ENCODE data around the gene REC8. TPM values are rescaled to one million over a fixed set of nuclear protein-coding genes. Genes with fewer than 3 reads are reported as not detected.
"Not testable (repeated sequence)": the region's sequence is repeated elsewhere in the genome, so short reads cannot be mapped to it uniquely, and the experiment has no call there.

The REC8 gene
- total RNA-seq, 1 experiment from 2014 or later = not detected

DNA sequence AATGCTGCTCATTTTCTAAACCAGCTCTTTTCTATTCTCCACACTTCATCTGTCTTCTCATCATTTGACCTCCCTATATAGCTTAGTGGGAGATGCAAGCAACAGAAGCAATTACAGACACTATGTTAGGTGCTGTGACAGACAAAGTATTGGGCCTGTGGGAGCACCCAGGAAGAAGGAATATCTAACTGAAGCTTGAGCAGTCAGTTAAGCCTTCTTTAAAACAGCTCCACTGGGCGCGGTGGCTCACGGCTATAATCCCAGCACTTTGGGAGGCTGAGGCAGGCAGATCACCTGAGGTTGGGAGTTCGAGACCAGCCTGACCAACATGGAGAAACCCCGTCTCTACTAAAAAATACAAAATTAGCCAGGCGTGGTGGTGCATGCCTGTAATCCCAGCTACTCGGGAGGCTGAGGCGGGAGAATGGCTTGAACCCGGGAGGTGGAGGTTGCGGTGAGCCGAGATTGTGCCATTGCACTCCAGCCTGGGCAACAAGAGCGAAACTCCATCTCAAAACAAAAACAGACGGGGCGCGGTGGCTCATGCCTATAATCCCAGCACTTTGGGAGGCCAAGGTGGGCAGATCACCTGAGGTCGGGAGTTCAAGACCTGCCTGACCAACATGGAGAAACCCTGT lies 31.5 kb downstream of the REC8 start:
- DNase-seq (ENCODE audit: low read depth) = not testable (repeated sequence)

DNA sequence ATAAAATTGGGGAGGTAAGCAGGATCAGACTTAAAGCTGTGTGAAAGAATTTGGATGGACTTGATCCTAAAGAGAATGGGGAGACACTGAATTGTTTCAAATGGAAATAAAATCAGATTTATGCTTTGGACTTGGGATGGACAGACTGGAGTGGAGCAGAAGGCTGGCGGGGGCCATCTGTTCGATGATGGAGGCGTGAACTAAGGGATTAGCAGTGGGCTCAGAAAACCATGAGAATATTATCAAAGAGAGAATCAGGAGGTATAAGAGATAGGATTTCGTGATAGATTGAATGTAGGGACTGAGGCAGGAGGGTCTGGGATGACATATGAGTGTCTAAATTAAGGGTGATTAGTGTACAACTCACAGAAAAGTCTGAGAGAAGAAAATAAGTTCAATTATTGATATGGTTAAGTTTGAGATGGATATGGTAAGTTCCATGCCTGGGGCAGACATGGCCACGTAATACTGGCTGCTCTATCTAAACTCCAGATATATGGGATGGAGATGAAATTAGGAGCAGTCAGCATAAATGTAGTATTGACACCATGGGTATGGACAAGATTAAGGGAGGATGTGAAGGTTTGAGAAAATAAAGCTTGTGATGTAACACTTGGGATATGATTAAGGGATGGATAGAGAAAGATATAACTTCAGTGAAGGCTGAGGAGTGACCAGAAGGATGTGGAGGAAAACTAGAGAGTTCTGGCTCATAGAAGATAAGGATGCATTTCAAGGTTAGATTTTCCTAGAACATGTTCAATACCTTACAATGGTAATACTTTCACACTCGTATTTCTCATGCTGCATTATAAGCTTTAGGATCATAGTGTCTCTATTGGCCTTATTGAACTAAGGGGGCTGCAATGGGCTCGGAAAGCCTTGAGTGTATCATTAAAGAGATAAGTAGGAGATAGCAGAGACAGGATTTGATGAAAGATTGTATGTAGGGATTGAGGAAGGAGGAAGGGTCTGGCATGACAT lies 32.6 kb downstream of the REC8 start:
- no peak for DNase-seq (ENCODE audit: low read depth)

DNA sequence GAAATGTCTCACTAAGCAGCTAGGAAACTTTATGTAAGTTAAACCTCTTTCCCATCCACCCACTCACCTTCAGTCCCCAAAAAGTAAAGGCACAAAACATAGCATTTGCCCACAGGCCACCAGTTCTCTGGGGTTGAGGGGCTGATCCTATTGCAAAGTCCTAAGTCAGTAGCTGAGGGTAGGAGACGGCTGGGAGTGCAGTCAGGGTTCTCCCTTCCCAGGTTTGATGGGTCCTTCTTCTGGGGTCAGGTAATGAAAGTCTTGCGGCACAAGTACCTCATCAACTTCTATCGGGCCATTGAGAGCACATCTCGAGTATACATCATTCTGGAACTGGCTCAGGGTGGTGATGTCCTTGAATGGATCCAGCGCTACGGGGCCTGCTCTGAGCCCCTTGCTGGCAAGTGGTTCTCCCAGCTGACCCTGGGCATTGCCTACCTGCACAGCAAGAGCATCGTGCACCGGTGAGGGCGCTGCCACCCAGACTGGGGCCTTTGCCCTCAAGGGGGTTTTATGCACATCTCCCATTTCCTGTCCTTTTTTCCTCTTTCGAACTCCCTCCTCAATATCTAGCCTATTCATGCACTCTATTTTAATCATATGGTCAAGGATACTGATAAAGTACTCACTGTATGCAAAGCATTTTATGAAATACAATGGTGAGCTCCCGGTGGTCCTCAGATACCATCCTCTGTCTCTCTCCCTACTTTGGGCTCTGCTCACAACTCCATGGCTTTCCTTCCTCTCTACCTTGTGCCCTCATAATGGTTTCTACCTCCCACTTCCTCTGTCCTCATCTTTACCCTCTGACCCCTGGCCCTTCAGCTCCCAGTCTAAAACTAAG lies 34.6 kb downstream of the REC8 start:
- no peak for DNase-seq (ENCODE audit: low read depth)

DNA sequence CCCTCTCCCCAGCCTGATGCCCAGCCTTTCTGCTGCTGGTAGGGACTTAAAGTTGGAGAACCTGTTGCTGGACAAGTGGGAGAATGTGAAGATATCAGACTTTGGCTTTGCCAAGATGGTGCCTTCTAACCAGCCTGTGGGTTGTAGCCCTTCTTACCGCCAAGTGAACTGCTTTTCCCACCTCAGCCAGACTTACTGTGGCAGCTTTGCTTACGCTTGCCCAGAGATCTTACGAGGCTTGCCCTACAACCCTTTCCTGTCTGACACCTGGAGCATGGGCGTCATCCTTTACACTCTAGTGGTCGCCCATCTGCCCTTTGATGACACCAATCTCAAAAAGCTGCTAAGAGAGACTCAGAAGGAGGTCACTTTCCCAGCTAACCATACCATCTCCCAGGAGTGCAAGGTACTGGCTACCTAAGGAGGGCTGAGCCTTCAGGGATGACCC lies 35.2 kb downstream of the REC8 start:
- no peak for DNase-seq (ENCODE audit: low read depth)

DNA sequence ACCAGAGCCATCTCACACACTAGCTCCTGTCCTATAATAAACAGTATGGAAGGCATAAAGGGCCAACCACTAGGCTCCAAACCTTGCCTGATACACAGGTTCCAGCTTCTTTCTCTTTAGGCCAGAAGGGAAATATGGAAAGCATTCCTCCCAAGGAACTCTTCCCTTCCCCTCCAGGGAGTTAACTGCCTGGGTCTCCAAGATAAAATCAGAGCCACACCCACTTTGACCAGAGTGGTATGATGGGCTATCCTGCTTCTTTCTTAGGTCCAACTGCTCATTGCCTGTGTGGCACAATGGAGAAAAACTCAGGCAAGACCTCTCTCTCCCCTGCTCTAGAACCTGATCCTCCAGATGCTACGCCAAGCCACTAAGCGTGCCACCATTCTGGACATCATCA lies 35.7 kb downstream of the REC8 start:
- DNase-seq (ENCODE audit: low read depth) = no peak

DNA sequence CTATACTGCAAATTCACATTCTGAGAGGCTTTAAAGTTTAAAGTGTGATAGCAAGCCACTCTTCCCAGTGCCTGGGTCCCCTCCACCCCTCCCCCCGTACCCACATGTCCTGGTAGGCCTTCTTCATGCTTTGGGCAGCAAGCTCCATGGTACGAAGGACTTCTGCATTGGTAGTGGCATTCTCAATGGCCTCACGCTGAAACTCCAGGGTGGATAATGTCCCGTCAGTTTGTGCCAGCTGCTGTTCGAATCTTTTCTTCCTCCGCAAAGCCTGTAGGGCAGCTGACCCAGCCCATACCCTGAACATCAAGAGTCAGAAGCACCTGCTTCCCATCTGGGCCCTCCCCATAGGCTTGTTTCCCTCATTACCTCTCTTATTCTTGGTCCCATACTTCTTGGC lies 39.4 kb downstream of the REC8 start:
- DNase-seq (ENCODE audit: low read depth) = no peak

DNA sequence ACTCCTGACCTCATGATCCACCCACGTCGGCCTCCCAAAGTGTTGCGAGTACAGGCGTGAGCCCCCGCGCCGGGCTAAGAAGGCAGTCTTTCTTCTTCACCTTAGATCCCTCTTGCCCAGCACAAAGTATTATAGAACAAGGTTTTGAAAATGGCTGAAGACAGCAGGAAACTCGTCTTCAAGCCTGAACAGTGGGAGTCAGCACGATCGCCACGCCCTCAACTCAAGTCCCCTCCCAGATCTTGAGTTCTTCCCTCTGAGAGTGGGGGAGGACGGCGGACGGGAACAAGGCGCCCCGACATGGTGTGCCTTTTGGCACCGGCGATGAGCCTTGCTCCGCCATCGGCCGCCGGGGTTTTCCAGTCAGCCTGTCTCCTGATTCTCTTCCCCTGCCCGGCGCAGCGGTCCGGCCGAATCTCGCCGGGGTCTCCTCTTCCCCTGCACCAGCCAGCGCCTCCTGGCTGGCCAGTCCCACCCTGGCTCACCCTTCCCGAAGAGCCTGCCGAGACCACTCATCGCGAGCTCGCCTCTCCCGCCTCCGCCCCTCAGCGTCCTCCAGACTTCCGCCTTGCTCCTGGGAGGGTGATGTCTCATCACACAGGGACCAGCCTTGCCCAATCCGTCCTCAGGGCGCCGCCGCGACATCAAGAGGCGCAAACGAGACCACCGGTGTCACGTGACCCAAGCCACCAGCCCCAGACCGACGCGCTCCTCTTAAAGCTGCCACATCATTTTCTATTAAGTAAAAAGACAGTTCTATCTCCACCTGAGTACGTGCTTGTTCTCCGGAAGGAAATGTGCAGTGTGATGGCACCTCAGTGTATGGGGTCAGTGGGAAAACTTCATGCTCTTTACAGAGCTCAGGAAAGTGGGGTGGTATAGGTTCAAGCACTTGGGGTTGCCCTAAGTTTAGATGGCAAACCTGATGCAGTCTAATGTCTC lies 41.3 kb downstream of the REC8 start, which contains the start of gene CHMP4A:
Gene CHMP4A (minus strand): TSS at position 565 of the 942 bp plus-strand sequence. CDS start 49 bp downstream, at position 516.
- peak; percentile 100 for DNase-seq (ENCODE audit: low read depth)

DNA sequence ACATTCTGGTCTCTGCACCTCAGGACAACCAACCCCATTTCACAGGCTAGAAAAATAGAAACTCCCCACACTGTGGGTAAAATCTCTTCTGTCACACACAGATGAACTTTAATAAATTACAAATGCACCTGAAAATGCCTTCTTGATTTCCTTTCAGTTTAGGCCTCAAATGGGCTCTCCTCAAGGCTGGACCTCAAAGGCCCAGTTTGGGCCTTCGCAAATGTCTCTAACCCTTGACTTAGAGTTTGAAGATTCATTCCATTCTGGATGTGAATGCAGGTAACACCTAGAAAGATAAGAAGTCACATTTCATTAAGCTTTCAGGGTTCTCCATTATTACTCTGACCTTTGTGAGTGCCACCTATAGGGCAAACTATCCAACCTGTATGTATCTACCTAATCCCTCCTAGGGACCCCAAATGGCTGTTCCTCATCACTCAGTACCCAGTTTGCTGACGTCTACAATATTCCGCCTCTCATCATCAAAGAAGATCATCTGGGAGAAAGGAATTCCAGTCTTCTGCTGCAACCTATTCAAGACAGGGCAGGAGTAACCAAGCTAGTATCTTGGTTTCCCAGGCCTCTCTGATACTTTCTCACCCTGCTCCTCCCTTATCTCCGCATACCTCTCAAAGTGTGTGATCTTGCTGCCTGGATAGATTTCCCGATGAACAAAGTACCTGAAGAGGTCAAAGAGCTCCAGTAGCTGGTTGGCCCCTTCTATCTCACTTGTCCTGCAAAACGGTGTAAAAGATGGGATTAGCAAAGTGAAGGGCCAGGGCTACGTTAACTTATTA lies 42.2 kb downstream of the REC8 start:
- no peak for DNase-seq (ENCODE audit: low read depth)

DNA sequence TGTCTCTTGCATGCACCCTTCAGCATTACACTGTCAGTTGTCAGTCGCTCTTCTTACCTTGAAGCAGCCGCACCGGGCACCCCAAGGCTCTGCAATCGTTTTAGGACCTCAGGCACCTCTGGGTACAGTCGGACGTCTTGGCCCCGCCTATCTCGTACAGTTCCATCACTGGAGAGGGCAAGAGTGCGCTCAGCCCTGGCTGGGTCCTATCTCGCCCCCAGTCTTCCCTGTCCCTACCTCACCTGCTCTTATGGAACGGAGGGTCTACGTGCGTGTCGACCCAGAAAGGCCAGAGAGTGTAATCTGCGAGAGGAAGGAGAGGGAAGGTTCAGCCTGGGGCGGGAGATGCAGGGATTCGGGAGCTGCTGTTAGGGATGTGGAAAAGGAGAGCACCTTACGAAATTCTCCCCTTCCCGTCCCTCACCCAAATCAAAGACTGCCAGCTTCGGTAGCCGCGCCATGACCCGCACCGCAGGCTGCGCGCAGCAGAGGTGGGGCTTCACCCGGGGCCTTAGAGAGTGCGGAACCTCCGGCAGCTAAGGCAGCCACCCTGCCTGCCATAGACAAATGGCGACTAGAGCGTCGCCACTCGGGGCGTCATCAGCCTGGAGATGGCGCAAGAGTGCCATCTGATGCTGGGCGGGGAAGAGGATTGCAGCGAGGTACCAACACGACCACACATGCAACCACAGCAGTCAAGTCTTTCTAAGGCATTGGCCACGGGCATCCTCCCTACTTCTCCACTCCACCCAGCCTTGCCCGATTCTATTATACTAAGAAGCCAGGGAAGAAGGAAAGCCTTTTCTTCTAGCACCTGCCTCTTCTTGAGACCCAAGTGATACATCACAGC lies 43.8 kb downstream of the REC8 start, which contains the start of gene MDP1:
Gene MDP1 (minus strand): TSS at position 572 of the 850 bp plus-strand sequence. CDS start 111 bp downstream, at position 461.
- peak; percentile 89 for DNase-seq (ENCODE audit: low read depth)

DNA sequence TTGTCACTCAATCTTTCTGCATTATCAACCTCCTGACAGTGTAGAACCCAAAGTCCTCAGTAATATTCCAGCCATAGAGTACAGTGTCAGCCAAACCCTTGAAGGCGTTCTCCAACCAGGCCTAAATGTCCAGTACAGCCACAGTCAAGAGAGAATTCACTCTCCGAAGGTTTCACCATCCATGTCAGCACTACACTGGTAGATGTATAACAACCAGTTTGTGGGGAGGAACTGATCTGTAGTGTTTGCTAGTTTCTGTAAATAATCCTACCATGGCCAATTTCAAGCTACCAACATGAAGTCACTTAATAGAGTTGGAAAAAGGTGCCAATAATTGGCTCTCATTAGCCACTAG lies 44.4 kb downstream of the REC8 start:
- DNase-seq (ENCODE audit: low read depth) = no peak

DNA sequence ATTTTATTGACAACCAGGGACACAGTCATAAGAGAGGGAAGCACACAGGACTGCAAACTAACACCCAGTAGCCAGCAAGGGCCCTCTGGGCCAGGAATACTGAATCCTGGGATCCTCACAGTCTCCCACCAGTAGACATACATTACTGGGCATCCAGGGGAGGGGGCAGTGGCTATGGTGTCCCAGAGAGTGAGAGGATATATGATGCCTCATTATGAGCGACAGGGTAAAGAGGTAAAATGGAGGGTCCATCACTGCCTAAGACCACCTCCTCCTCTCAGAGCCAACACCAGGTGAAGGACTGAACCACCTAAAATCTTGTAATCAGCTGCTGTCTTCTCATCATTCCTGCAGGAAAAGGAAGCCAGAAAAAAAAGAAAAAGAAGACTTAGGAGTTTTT lies 45.0 kb downstream of the REC8 start:
- DNase-seq (ENCODE audit: low read depth) = not testable (repeated sequence)

DNA sequence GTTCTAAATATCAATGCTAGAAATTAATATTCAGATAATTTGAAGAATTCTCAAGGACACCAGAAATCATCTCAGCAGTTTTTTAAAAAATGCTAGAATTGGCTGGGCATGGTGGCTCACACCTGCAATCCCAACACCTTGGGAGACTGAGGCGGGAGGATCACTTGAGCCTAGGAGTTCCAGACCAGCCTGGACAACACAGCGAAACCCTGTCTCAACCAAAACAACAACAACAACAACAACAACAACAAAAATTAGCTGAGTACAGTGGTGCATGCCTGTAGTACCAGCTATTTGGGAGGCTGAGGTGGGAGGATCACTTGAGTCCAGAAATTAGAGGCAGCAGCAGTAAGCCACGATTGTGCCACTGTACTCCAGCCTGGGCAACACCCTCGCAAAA lies 47.2 kb downstream of the REC8 start:
- no peak for DNase-seq (ENCODE audit: low read depth)

DNA sequence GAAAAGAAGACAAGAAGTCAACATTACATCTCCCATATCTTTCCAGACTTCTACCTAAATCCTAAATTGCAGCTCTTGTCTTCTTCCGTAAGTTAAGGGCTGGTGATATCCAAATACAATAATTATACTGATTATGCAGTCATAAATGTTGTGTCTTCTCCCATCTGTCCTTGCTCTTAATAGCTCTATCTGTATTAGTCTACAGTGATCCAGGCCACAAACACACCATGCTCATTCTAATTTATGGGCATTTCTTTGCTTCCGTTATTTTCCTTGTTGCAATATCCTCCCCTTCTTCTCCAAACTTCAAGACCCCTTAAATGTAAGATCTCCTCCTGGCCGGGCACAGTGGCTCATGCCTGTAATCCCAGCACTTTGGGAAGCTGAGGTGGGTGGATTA lies 47.6 kb downstream of the REC8 start:
- DNase-seq (ENCODE audit: low read depth) = no peak

DNA sequence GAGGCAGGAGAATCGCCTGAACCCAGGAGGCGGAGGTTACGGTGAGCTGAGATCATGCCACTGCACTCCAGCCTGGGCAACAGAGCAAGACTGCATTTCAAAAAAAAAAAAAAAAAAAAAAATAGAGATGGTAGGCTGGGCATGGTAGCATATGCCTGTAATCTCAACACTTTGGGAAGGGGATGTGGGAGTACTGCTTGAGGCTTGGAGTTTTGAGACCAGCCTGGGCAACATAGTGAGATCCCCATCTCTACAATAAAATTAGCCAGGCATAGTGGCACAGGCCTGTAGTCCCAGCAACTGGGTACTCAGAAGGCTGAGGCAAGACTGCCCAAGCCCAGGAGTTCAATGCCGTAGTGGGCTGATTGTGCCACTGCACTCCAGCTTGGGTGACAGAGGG lies 51.1 kb downstream of the REC8 start:
- not testable (repeated sequence) for DNase-seq (ENCODE audit: low read depth)

DNA sequence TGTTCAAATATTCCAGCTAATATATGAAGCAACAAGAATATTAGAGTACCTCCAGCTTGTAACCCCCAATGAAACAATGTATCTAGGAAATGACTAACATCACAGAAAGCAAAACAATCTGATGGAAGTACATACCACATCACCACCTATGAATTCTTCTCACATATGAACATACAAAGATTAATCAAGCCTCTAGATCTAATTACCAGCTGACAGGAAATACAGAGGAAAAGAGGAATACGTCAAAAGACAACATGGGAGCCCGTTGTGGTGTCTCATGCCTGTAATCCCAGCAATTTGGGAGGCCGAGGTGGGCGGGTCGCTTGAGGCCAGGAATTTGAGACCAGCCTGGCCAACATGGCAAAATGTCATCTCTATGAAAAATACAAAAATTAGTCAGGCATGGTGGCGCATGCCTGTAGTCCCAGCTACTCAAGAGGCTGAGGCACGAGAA lies 52.8 kb downstream of the REC8 start:
- DNase-seq (ENCODE audit: low read depth) = peak; percentile 83

DNA sequence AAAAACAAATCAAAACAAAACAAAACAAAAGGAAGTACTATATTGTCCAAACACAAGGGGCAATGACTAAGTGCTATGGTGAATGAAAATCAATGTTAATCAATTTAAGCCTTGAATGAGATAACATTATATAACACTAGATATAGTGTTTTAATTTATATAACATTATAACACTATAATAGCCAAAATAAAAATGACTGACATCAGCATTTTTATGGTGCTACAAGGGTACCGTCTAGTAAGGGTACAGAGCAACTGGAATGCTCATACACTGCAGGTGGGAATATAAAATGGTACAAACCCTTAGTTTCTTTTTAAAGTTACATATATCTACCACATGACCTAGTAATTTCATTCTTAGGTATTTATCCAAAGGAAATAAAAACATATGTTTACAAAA lies 54.6 kb downstream of the REC8 start:
- no peak for DNase-seq (ENCODE audit: low read depth)

DNA sequence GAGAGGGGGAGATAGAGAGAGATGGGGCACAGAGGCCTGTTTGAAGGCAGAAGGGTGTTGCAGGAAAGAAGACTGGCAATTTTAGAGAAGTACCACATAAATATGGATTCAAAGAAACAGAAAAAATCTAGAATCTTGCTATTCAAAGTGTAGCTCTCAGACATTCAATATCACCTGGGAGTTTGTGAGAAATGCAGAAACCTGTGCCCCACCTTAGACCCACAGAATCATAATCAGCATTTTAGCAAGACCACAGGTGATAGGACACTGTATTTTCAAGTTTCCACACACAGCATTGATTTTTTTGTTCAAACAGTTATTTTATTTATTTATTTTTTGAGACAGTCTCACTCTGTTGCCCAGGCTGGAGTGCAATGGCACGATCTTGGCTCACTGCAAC lies 57.0 kb downstream of the REC8 start:
- DNase-seq (ENCODE audit: low read depth) = no peak

Data from Daoy (cell line).